G401 (cell line): ENCODE data around the gene TMEM184B. TPM values are rescaled to one million over a fixed set of nuclear protein-coding genes. Genes with fewer than 3 reads are reported as not detected.
"Not testable (repeated sequence)": the region's sequence is repeated elsewhere in the genome, so short reads cannot be mapped to it uniquely, and the experiment has no call there.

Source experiments
- DNase-seq: peaks from one replicate; pipeline ENCODE4 v3.0.0-alpha.2; 2015; ENCODE audit warnings: low spot score
- in situ Hi-C: cut with HindIII; loops from 2 replicates; pipeline ENCODE4 v1.10.0; 2016; ENCODE audit warnings: low sequenced_read_pairs, mixed read lengths
- total RNA-seq: library from RNA; depleted of rRNA; stranded (reverse); fragments of >200 nt; shearing (Covaris generic); gene quantifications from 2 replicates; pipeline ENCODE4 v1.2.3, GENCODE V29; 2014

Gene TMEM184B
- total RNA-seq, 1 experiment from 2014 or later, result 20.5 TPM

DNA sequence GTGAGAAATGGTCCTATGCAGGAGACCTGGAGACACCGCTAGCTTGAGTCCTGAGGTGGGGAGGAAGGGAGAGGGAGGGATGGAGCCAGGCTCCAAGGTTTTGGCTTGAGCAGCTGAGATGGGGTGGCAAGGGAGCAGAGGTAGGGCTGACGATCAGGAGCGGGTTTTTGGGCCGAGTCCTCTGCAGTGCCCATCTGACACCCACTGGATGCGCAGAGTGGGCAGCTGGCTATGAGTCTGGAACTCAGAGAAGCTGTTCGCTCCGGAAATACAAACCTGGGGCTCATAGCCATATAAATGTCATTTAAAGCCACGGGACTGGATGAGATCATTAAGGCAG is 71.5 kb downstream of the TMEM184B start:
- in situ Hi-C loops, result no loop called here
- no peak for DNase-seq

DNA sequence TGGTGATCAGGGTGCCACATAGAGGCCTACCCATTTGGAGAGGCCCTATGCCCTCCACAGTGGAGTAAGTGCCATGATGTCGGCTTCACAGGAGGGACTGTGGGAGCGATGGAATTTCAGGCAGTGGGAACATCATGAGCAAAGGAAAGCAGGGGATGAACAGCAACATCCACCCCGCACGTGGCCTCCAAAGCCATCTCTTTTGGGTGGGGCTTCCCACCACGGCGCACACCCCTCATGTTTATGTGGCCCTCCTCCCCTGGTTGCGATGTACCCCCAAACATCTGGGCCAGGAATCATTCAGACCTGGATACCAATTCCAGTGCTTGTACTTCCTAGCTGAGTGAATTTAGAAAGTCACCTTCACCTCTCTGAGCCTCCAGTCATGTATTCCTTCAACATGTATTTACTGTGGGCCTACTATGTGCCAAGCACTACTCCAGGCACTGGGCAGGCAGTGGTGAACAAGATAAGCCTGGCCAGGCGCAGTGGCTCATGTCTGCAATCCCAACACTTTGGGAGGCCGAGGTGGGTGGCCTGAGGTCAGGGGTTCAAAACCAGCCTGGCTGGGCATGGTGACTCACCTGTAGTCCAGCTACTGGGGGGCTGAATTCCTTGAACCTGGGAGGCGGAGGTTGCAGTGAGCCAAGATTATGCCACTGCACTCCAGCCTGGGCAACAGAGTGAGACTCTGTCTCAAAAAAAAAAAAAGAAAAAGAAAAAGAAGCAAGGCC is 72.8 kb downstream of the TMEM184B start:
- in situ Hi-C loops, result no loop called here
- DNase-seq, result no peak

DNA sequence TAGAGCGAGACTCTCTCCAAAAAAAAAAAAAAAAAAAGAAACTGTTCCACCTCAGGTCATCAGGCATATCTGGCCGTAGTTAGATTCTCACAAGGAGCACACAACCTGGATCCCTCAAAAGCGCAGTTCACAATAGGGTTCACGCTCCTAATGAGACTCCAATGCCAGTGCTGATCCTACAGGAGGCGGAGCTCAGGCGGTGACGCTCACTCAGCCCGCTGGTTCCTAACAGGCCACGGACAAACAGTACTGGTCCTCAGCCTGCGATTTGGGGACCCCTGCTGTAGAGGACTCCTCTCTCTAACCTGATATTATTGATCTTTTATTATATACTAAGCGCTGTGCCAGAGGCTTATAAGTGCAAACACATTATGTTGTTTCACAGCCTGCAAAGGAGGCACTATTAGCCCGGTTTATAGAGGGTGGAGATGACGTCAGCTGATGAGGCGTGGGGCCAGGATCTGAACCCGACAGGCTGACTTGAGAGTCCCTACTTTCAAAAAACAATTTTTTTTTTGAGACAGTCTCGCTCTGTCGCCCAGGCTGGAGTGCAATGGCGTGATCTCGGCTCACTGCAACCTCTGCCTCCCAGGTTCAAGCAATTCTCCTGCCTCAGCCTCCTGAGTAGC is 75.9 kb downstream of the TMEM184B start:
- in situ Hi-C loops, result no loop called here

DNA sequence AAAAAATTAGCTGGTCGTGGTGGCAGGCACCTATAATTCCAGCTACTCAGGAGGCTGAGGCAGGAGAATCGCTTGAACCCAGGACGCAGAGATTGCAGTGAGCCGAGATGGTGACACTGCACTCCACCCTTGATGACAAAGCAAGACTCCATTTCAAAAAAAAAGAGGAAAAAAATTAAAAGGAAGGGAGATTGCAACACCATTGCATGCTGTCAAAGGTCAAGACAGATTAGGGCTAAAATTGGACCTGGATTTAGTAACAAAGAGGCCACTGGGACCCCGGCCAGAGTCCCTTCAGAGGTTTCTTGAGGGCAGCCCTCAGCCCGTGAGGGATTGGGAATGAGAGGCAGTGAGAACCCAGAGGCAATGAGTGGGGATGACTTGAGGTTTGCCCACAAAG is 79.2 kb downstream of the TMEM184B start:
- DNase-seq, result no peak
- in situ Hi-C loops, result no loop called here

More for the DNA sequence above, 75.9 kb downstream of the TMEM184B start:
- DNase-seq, result no peak

DNA sequence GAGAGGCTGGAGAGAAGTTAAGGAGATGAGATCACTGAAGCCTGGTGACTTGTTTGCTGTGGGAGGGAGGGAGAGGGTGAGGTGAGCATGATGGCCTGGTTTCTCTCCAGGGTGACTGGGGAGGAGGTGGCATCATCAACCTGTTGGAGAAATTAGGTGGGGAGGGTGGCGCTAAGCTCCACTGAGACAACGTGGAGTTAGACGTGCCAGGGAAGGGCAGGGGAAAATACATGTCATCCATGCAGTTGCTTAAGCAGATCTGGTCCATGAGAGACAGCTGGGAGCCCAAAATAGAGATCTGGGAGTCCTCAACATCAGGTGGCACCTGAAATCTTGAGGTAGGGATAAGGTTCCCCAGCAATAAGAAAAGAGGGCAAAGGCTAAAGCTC is 80.3 kb downstream of the TMEM184B start:
- in situ Hi-C loops, result no loop called here
- DNase-seq, result no peak

DNA sequence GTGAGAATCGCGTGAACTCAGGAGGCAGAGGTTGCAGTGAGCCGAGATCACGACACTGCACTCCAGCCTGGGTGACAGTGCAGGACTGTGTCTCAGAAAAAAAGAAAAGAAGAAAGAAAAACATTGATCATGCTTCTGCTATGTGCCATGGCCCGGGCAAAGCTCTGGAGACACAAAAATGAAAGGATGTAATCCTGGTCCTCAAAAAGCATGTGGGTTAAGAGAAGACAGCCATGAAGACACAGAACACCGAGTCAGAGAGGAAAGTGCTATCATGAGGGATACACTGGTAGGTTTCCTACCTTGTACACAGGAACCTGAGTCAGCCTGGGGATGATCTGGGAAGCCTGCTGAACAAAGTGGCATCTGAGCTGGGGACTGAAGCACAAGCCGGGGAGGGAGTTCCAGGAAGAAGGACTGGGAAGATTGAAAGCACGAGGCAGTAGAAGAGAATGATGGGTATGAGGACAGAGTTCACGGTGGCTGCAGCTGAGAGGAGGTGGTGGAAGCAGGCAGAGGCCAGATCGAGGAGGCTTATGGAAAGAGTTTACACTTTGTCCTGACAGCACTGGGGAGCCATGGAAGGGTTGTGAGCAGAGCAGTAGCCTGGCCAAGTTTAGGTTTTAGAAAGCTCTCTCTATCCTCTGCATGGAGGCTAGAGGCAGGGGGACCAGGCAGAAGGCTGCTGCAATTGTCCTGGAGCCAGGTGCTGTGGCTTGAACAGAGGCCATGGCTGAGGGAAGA is 80.9 kb downstream of the TMEM184B start:
- DNase-seq, result no peak
- in situ Hi-C loops, result no loop called here

GRCh38 chr22:38191055-38191454 is 81.8 kb downstream of the TMEM184B start:
- in situ Hi-C loops, result no loop called here
- no peak for DNase-seq

DNA sequence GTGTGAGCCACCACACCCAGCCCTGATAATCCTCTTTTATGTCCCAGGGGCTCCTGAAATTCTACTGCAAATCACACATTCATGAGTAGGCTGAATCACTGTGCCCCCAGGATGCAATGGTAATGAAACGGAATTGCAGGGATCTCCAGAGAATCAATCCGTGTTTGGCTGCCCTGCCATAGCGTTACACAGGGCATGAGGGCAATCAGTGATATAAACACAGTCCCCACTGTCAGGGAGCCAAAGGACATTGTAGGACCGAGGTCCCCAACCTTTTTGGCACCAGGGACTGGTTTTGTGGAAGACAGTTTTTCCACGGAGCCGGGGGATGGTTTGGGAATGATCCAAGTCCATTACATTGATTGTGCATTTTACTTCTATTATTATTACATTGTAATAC is 82.2 kb downstream of the TMEM184B start:
- DNase-seq, result no peak
- in situ Hi-C loops, result no loop called here

DNA sequence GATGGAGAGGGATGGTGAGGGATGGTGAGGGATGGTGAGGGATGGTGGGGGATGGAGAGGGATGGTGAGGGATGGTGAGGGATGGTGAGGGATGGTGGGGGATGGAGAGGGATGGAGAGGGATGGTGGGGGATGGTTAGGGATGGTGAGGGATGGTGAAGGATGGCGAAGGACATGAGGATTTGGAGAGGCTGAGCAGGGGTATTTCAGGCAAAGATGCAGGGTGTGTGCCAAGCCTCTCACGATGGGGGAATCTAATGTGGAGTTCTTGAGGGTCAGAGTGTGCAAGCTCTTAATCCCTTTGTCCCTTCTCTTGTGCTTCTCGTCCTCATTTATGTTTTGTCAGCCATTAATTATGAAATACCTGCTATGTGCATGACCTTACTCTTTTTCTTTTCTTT is 83.7 kb downstream of the TMEM184B start:
- no peak for DNase-seq
- in situ Hi-C loops, result no loop called here

- DNase-seq, result peak; percentile 72
These were observed 85.2 kb downstream of the TMEM184B start for GRCh38 chr22:38187413-38188212.

GRCh38 chr22:38186429-38186828 is 86.4 kb downstream of the TMEM184B start:
- DNase-seq, result no peak
- in situ Hi-C loops, result no loop called here

More at GRCh38 chr22:38187413-38188212, 85.2 kb downstream of the TMEM184B start:
- in situ Hi-C loops, result no loop called here

GRCh38 chr22:38184788-38185187 is 88.0 kb downstream of the TMEM184B start:
- DNase-seq, result no peak
- in situ Hi-C loops, result no loop called here

- in situ Hi-C loops, result no loop called here
- DNase-seq, result peak; percentile 99
These were observed 91.2 kb downstream of the TMEM184B start, which contains the start of gene PLA2G6 for GRCh38 chr22:38181453-38182200. TSS of gene PLA2G6 (minus strand) at chr22:38181830. CDS start at chr22:38169426, 12,404 bp downstream.

DNA sequence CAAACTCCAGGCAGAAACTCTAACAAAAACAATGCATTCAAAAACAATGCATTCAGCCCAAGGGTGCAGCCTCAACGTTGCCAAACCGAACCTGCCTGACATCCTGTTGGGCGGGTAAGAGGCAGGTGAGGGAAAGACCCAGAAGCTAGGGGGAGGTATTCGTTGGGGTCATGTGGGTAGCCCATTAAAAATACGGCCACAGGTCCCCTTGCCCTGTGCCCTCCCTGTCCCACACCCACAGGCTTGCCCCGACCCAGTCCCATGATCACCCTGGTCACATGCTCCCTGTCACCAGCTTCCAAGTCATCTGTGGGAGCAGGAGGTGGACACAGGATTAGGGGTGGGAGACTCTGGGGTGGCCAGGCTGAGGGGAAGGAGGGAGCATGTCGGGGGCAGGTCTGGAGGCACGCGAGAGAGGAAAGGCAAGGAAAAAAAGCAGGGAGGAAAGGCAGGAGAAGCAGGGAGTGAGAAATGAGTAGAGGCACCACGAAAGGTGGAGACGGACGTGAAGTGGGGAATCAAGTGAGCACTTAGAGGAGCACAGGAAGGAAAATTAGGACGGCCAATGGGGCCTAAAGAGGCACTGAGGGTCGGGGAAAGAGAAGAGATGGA is 91.9 kb downstream of the TMEM184B start:
- in situ Hi-C loops, result no loop called here
- DNase-seq, result peak; percentile 44

DNA sequence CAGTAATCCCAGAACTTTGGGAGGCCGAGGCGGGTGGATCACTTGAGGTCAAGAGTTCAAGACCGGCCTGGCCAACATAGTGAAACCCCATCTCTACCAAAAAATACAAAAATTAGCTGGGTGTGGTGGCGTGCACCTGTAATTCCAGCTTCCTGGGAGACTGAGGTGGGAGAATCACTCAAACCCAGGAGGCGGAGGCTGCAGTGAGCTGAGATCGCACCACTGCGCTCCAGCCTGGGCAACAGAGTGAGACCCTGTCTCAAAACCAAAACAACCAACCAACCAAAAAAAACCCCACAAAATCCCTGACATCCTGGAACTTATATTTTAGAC is 94.2 kb downstream of the TMEM184B start:
- DNase-seq, in situ Hi-C loops: not testable (repeated sequence)

DNA sequence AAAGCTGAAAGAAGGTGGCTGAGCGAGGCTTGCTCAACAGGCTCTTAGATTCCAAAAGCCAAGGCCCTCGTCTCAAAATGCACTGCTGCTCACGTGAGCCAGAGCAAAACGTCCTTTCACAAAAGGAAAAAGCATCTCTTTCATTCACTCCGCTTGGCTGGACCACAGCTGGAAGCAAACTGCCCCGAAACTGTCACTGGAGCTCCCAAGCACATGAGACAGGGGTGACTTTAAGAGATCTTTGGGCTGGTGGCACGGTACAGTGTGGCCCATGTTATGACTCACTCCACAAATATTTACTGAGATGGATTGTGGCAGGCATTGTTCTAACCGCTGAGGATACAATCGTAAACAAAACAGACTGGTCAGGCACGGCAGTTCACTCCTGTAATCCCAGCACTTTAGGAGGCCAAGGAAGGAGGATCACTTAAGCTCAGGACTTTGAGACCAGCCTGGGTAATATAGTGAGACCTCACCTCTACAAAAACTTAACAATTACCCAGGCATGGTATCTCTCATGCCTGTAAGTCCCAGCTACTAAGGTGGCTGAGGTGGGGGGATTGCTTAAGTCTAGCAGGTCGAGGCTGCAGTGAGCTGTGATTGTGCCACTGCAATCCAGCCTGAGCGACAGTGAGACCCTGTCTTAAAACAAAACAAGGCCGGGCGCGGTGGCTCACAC is 94.7 kb downstream of the TMEM184B start:
- DNase-seq, result peak; percentile 11

GRCh38 chr22:38177571-38177925 is 95.3 kb downstream of the TMEM184B start:
- in situ Hi-C loops, DNase-seq: not testable (repeated sequence)

More for the DNA sequence above, 94.7 kb downstream of the TMEM184B start:
- in situ Hi-C loops, result no loop called here

GRCh38 chr22:38177044-38177443 is 95.8 kb downstream of the TMEM184B start:
- in situ Hi-C loops, result no loop called here
- DNase-seq, result no peak
